BJ (cell line): ENCODE data around the gene MFSD1. TPM values are rescaled to one million over a fixed set of nuclear protein-coding genes. Genes with fewer than 3 reads are reported as not detected.

Source experiments
- CTCF ChIA-PET: fragments of 350-600 bp; formaldehyde crosslinking; extraction: SDS; loops from one replicate; lab custom pipeline; 2021; ENCODE audit warnings: antibody characterized with exemption, inconsistent platforms; lab: Yijun Ruan, JAX
- POLR2A ChIA-PET: fragments of 300-600 bp; sonication (Branson Sonifier 250); formaldehyde crosslinking; extraction: SDS; loops from one replicate; lab custom pipeline; 2021; ENCODE audit warnings: antibody characterized with exemption; lab: Charles Lee
- DNase-seq: peaks from one replicate; pipeline ENCODE4 v3.0.0-alpha.2; 2011; ENCODE audit warnings: low read depth
- H3K27me3 ChIP-seq: 2 replicates; pipeline ENCODE4 v1.6.0; 2011; ENCODE audit warnings: low read length; ENCODE audit not compliant: control insufficient read depth, insufficient read depth
- H3K36me3 ChIP-seq: 2 replicates; pipeline ENCODE4 v1.5.1; 2011; ENCODE audit warnings: low read length; ENCODE audit not compliant: control insufficient read depth, insufficient read depth
- H3K4me3 ChIP-seq: 2 replicates; pipeline ENCODE4 v1.5.1; 2011; ENCODE audit warnings: low read depth, mild to moderate bottlenecking, control low read depth, low read length
- CTCF ChIP-seq: IDR thresholded peaks from 2 replicates; pipeline ENCODE4 v1.5.1; 2011; ENCODE audit warnings: low read depth, mild to moderate bottlenecking, control low read depth, inconsistent platforms, low read length, moderate library complexity; ENCODE audit not compliant: insufficient read depth
- polyA plus RNA-seq: library from polyadenylated mRNA; depleted of rRNA; stranded (reverse); fragments of >200 nt; gene quantifications from 2 replicates; pipeline ENCODE4 v1.2.3, GENCODE V29; 2011

MFSD1 gene
- polyA plus RNA-seq, 1 experiment, result 69.8 TPM

GRCh38 chr3:158763421-158763820 is 38.4 kb upstream of the MFSD1 start:
- DNase-seq, result no peak
- no peaks in the 10 kb centered on the region for H3K27me3 ChIP-seq
- no peak overlapping the region for H3K4me3 ChIP-seq
- CTCF ChIA-PET, result interaction anchor here (0.9 kb wide), 1 partner anchor 16 kb away, joined by 3 read pairs; no protein-coding TSS in a partner anchor
- POLR2A ChIA-PET, result no interaction called here
- H3K36me3 ChIP-seq, result no peaks in the 10 kb centered on the region
- no peak for TF ChIP-seq CTCF

- Histone ChIP-seq H3K36me3 (no peaks in the 10 kb centered on the region), H3K4me3 (no peak overlapping the region), H3K27me3 (no peaks in the 10 kb centered on the region)
- DNase-seq, result no peak
- ChIA-PET CTCF (interaction anchor here (1.2 to 2.0 kb wide), 2 partner anchors 13 to 24 kb away, joined by 3 to 7 read pairs; no protein-coding TSS in a partner anchor), POLR2A (no interaction called here)
- no peak for TF ChIP-seq CTCF
These were observed 36.2 kb upstream of the MFSD1 start for GRCh38 chr3:158765518-158766205.

GRCh38 chr3:158766364-158766763 is 35.5 kb upstream of the MFSD1 start:
- no peak overlapping the region for H3K4me3 ChIP-seq
- no peaks in the 10 kb centered on the region for H3K36me3 ChIP-seq
- TF ChIP-seq CTCF, result no peak
- DNase-seq, result no peak
- POLR2A ChIA-PET, result no interaction called here
- CTCF ChIA-PET, result interaction anchor here (1.3 to 2.3 kb wide), 3 partner anchors 14 to 94 kb away, joined by 5 to 7 read pairs (median 7); partner anchors contain the start of gene LXN
- H3K27me3 ChIP-seq, result no peaks in the 10 kb centered on the region

GRCh38 chr3:158768361-158768787 is 33.5 kb upstream of the MFSD1 start:
- Histone ChIP-seq H3K36me3 (no peaks in the 10 kb centered on the region; the same call in 1 of the 2 replicates), H3K27me3 (no peaks in the 10 kb centered on the region), H3K4me3 (no peak overlapping the region)
- ChIA-PET CTCF (interaction anchor here (0.7 to 2.3 kb wide), 2 partner anchors 9 to 41 kb away, joined by 3 to 7 read pairs; no protein-coding TSS in a partner anchor), POLR2A (interaction anchor here (0.6 kb wide), 1 partner anchor 47 kb away, joined by 16 read pairs; no protein-coding TSS in a partner anchor)
- no peak for TF ChIP-seq CTCF
- DNase-seq, result no peak

GRCh38 chr3:158768881-158769543 is 32.8 kb upstream of the MFSD1 start:
- TF ChIP-seq CTCF, result no peak
- ChIA-PET CTCF (interaction anchor here (0.7 to 2.3 kb wide), 2 partner anchors 8 to 42 kb away, joined by 3 to 7 read pairs; no protein-coding TSS in a partner anchor), POLR2A (interaction anchor here (0.6 kb wide), 1 partner anchor 47 kb away, joined by 16 read pairs; no protein-coding TSS in a partner anchor)
- Histone ChIP-seq H3K27me3 (no peaks in the 10 kb centered on the region), H3K36me3 (no peaks in the 10 kb centered on the region; the same call in 1 of the 2 replicates), H3K4me3 (no peak overlapping the region)
- DNase-seq, result peak; percentile 90
